Psoas muscle (tissue), 8 donors: ENCODE measurements around the gene PMM2. TPM values are rescaled to one million over a fixed set of nuclear protein-coding genes. Genes with fewer than 3 reads are reported as not detected.
A peak's percentile ranks its signal among the peaks of the same experiment; 100 is the strongest.

Experiments used
- ATAC-seq, 4 donors: fragments of 200-7000 bp; cut with Tn5 transposase; one replicate each; pipeline ENCODE4 v1.9.1; 2020; ENCODE audit warnings: moderate library complexity in 3 of 4, mild to moderate bottlenecking in 2 of 4
- DNase-seq, 2 donors: peaks; one replicate each; pipeline ENCODE4 v3.0.0-alpha.2; 2020
- H3K27ac ChIP-seq: fragments of 200-600 bp; one replicate; pipeline ENCODE4 v1.8.0; 2022
- H3K27me3 ChIP-seq, 3 donors: fragments of 200-600 bp in 1 of 3; one replicate each; pipeline versions ENCODE4 v1.6.1 to v1.8.0; 2013 to 2022; ENCODE audit warnings: low read length in 2 of 3, mild to moderate bottlenecking in 2 of 3, moderate library complexity in 1 of 3; ENCODE audit not compliant: insufficient read depth in 3 of 3
- H3K36me3 ChIP-seq, 2 donors: fragments of 200-600 bp in 1 of 2; one replicate each; pipeline versions ENCODE4 v1.6.1 to v1.8.0; 2013 to 2022; ENCODE audit warnings: low read depth in 1 of 2, mild to moderate bottlenecking in 1 of 2, moderate library complexity in 1 of 2; ENCODE audit not compliant: insufficient read depth in 1 of 2
- H3K4me1 ChIP-seq: fragments of 200-600 bp; one replicate; pipeline ENCODE4 v1.8.0; 2022
- H3K4me3 ChIP-seq: fragments of 200-600 bp; one replicate; pipeline ENCODE4 v1.8.0; 2022; ENCODE audit warnings: mild to moderate bottlenecking
- H3K9me3 ChIP-seq: fragments of 200-600 bp; one replicate; pipeline ENCODE4 v1.8.0; 2022
- WGBS, 3 donors: extraction: QIAGEN DNeasy Blood & Tissue Kit; methylation state at CpG; one replicate each; pipeline versions ENCODE4 v1.1.6 to v1.1.7; 2013; 5-methylcytosine and 5-hydroxymethylcytosine counted together
- intact Hi-C, 2 donors: fragments of 100-400 bp; cut with DNase I; formaldehyde crosslinking; loops; one replicate each; pipeline versions ENCODE4 v1.11.0 to v1.14.2; 2022
- polyA plus RNA-seq, 3 donors: library from polyadenylated mRNA; stranded (reverse); fragments of 200-250 nt; gene quantifications; one replicate each; pipeline ENCODE4 v1.2.3, GENCODE V29; 2013
- total RNA-seq, 4 donors: library from RNA; stranded (reverse); fragmentation: NEBNext Ultra II Directional in 2 of 4; extraction: Animal tissue kit (Norgen Biotek cat#: 25700) in 2 of 4; gene quantifications; one replicate each; pipeline versions ENCODE4 v1.2.1 to v1.2.4, GENCODE V29; 2021 to 2023
- TF ChIP-seq, protein P1 (sequence below): fragments of 200-600 bp; IDR thresholded peaks from one replicate; pipeline ENCODE4 v1.8.0; 2022; ENCODE audit warnings: antibody characterized with exemption
- donor health status: healthy with polysubstance abuse.
- donor health status: DM: no; HTN: no; CAD: no; lungs with moderate emphysema.
- donor health status: Bipolar disorder and iron deficiency.
- donor health status: healthy.
- donor health status: DM: yes; HTN: yes; CAD: no.
- donor health status: DM: no; HTN: no; CAD: no.
- donor health status: DM: no; HTN: no; CAD: no.
- donor health status: DM: yes; HTN: yes; CAD: no.

The PMM2 gene
- total and polyA plus RNA-seq, 7 donors: 8.5 to 32.3 (median 19.7) TPM

- peaks cover 0 to 38% of the 10 kb centered on the region in 2 donors for H3K36me3 ChIP-seq
- peaks cover 53% of the 10 kb centered on the region for H3K4me1 ChIP-seq
- TF ChIP-seq, protein P1, sequence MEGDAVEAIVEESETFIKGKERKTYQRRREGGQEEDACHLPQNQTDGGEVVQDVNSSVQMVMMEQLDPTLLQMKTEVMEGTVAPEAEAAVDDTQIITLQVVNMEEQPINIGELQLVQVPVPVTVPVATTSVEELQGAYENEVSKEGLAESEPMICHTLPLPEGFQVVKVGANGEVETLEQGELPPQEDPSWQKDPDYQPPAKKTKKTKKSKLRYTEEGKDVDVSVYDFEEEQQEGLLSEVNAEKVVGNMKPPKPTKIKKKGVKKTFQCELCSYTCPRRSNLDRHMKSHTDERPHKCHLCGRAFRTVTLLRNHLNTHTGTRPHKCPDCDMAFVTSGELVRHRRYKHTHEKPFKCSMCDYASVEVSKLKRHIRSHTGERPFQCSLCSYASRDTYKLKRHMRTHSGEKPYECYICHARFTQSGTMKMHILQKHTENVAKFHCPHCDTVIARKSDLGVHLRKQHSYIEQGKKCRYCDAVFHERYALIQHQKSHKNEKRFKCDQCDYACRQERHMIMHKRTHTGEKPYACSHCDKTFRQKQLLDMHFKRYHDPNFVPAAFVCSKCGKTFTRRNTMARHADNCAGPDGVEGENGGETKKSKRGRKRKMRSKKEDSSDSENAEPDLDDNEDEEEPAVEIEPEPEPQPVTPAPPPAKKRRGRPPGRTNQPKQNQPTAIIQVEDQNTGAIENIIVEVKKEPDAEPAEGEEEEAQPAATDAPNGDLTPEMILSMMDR: no peak
- H3K4me3 ChIP-seq: no peak overlapping the region
- H3K27me3 ChIP-seq: peaks cover 0 to 6% (median 0%) of the 10 kb centered on the region in 3 donors
- WGBS, 3 donors: 45 to 57% (median 49%) methylated on average over 15 to 16 of the region's 16 CpGs
- intact Hi-C loops: loop anchor here (5.0 to 10.0 kb wide), 3 partner anchors 91 to 207 kb away; partner anchors contain the start of genes PMM2 (in 2 of the 2), TMEM186 (in 2 of the 2) and HAPSTR1 (in 1 of the 2)
- ATAC-seq: peak; percentile 74 to 79 (median 77)
- H3K27ac ChIP-seq: peak overlapping the region; percentile 76
- DNase-seq: peak; percentile 93 to 95
- no peaks in the 10 kb centered on the region for H3K9me3 ChIP-seq
These were observed 90.4 kb downstream of the PMM2 start for GRCh38 chr16:8887952-8888560.

DNA sequence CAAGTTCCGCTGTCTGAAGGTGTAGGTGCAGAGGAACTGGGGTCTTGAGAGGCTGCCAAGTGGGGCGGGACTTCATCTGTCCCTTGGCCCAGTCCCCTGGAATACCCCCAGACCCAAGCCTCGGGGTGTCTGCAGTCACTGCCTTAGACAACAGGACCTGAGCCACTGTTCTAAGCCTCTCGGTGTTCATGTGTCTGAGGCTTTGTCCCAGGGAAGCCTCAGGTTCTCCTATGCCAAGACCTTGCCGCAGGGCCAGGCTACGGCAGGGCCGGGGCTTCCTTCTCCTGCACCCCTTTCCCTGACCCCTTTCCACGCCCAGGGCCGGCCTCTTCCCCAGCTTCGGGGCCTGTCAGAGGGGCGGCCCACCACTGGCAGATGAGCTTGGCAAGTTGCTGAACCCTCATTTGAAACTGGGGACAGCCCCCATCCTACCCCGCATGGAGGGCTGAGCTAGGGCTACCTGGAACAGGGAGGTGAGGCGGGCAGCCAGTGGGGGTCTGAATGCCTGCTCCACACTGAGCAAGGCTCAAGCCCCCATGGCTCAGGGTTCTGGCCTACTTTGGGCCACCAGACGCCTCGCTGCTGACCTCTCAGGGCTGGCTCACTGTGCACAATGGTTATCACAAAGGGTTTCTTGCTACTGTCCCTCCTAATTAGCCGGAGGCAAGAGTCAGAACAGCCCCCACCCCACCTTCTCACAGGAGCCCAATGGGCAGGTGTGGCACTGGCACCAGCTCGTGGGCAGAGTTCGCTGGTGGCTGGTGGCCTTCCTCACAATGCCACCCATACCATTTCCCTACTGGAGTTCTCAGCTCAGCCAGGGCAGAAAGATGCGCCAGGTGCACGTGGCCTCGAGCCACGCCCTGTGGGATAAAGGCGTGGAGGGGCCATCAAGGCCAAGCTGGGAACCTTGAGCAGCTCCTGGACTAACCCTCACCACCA, 91.6 kb downstream of the PMM2 start:
- DNase-seq (no peak), ATAC-seq (no peak)
- Histone ChIP-seq H3K4me3 (no peak overlapping the region), H3K27ac (peak overlapping the region; percentile 76), H3K4me1 (peaks cover 54% of the 10 kb centered on the region), H3K36me3 (peaks cover 0 to 50% of the 10 kb centered on the region in 2 donors), H3K9me3 (no peaks in the 10 kb centered on the region), H3K27me3 (no peaks in the 10 kb centered on the region)
- WGBS, 3 donors: 83 to 86% (median 83%) methylated on average over 20 to 23 of the region's 23 CpGs
- intact Hi-C loops: loop anchor here (5.0 to 10.0 kb wide), 3 partner anchors 92 to 206 kb away; partner anchors contain the start of genes PMM2 (in 2 of the 2), TMEM186 (in 2 of the 2) and HAPSTR1 (in 1 of the 2)
- TF ChIP-seq, protein P1: no peak

- Histone ChIP-seq H3K4me1 (peaks cover 48% of the 10 kb centered on the region), H3K27me3 (no peaks in the 10 kb centered on the region), H3K4me3 (no peak overlapping the region), H3K27ac (no peak overlapping the region), H3K36me3 (peaks cover 0 to 58% of the 10 kb centered on the region in 2 donors), H3K9me3 (no peaks in the 10 kb centered on the region)
- DNase-seq: no peak
- 78 to 83% (median 80%) methylated on average over 14 of the region's 14 CpGs for WGBS, 3 donors
- intact Hi-C loops: loop anchor here (5.0 to 10.0 kb wide), 5 partner anchors 93 to 225 kb away; partner anchors contain the start of genes PMM2 (in 2 of the 2), TMEM186 (in 2 of the 2) and HAPSTR1 (in 1 of the 2)
- TF ChIP-seq, protein P1: no peak
- ATAC-seq: no peak
These were observed 92.4 kb downstream of the PMM2 start for GRCh38 chr16:8889893-8890548.

GRCh38 chr16:8890549-8890921, 92.9 kb downstream of the PMM2 start:
- ATAC-seq (no peak), DNase-seq (no peak)
- intact Hi-C loops: loop anchor here in 1 of 2 donors (5.0 to 10.0 kb wide), 2 partner anchors 117 to 224 kb away; no protein-coding TSS in a partner anchor
- Histone ChIP-seq H3K4me1 (peaks cover 43% of the 10 kb centered on the region), H3K27me3 (no peaks in the 10 kb centered on the region), H3K9me3 (no peaks in the 10 kb centered on the region), H3K27ac (no peak overlapping the region), H3K4me3 (no peak overlapping the region), H3K36me3 (peaks cover 0 to 63% of the 10 kb centered on the region in 2 donors)
- TF ChIP-seq, protein P1: no peak
- 82 to 86% (median 83%) methylated on average over 5 of the region's 5 CpGs for WGBS, 3 donors
